ENCODE results near the gene GAS6. TPM values are rescaled to one million over a fixed set of nuclear protein-coding genes. Genes with fewer than 3 reads are reported as not detected.
"Not testable (repeated sequence)": the region's sequence is repeated elsewhere in the genome, so short reads cannot be mapped to it uniquely, and the experiment has no call there.

GAS6 gene
- under 1 TPM; 0.61 to 0.84 (median 0.71) TPM for total RNA-seq

DNA sequence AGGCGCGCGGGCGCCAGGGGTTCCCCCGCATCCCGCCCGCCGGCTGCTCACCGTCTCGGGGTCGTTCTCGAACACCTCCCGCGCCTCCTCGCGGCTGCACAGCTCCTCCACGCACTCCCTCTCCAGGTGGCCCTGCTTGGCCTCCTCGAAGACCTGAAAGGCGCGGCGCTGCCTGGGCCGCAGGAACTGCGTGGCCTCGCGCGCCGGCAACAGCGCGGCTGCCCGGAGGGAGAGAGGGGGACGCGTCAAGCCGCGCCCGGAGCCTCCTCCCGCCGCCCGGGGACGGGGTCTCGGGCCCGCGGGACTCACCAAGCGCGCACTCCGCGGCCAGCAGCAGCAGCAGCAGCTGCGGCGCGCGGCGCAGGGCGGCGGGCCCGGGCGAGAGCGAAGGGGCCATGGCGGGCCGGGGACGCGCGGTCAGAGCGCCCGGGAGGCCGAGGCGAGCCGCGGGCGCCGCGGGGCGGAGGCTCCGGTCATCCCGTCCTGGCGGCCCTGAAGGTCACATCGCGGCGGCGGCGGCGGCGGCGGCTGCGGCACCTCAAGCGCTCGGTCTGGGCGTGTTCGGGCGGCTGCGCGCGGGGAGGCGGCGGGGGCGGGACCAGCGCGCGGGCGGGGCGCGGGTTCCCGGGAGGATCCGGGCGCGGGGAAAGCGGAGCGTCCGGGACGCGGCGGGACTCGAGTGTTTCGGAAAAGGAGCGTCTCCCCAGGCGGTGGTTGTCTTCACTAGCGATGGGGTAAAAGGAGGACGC is at the start of gene GAS6:
Gene GAS6, minus strand, starts transcription at position 553 of the 749 bp plus-strand sequence. Its CDS starts 156 bp downstream, at position 397.
- Mint-ChIP-seq H3K4me3 (peak within 1 kb of the TSS; percentile 73), H3K27me3 (ENCODE audit: low read depth) (peaks cover 44% of the 10 kb centered on the region), H3K9me3 (peaks cover 4% of the 10 kb centered on the region), H3K4me1 (ENCODE audit: low read depth) (peaks cover 10% of the 10 kb centered on the region), H3K36me3 (ENCODE audit: insufficient read depth) (no peaks in the 10 kb centered on the region)
- DNase-seq (peak; percentile 20), ATAC-seq (peak; percentile 66 to 70)

DNA sequence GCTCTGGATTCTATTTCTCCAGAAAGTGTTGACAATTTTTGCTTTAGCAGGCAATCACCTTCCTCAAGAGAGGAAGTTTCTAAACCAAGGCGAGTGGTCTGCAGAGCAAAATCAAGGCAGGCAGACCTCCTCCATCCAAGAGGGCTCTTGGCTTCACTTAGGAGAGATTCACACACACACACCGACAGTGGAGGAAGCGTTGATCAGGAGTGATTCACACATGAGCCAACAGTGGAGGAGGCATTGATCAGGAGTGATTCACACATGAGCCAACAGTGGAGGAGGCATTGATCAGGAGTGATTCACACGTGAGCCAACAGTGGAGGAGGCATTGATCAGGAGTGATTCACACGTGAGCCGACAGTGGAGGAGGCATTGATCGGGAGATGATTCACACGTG is 49.5 kb upstream of the GAS6 start:
- H3K4me1 Mint-ChIP-seq (ENCODE audit: low read depth): peaks cover 10% of the 10 kb centered on the region
- H3K4me3 Mint-ChIP-seq; H3K36me3 Mint-ChIP-seq (ENCODE audit: insufficient read depth); ATAC-seq; DNase-seq; H3K9me3 Mint-ChIP-seq: not testable (repeated sequence)
- H3K27me3 Mint-ChIP-seq (ENCODE audit: low read depth): peaks cover 67% of the 10 kb centered on the region

DNA sequence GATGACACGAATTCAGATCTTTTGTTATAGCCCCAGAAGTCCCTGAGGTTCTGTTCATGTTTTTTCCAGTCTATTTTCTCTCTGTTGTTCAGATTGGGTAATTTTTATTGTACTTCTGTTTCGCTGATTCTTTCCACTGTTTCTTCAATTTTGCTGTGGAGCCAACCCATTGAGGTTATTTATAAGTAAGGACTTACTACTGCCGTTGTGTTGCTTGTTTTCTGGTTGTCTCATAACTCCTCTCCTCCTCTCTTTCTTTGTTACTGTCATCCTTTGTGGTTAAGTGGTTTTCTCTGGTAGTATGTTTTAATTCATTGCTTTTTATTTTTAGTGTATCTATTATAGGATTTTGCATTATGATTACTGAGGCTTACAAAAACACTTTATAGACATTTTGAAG is 48.7 kb upstream of the GAS6 start:
- ATAC-seq (no peak), DNase-seq (no peak)
- Mint-ChIP-seq H3K27me3 (ENCODE audit: low read depth) (peaks cover 66% of the 10 kb centered on the region), H3K9me3 (peaks cover 9% of the 10 kb centered on the region), H3K36me3 (ENCODE audit: insufficient read depth) (peaks cover 6% of the 10 kb centered on the region), H3K4me3 (no peak overlapping the region), H3K4me1 (ENCODE audit: low read depth) (peaks cover 15% of the 10 kb centered on the region)

DNA sequence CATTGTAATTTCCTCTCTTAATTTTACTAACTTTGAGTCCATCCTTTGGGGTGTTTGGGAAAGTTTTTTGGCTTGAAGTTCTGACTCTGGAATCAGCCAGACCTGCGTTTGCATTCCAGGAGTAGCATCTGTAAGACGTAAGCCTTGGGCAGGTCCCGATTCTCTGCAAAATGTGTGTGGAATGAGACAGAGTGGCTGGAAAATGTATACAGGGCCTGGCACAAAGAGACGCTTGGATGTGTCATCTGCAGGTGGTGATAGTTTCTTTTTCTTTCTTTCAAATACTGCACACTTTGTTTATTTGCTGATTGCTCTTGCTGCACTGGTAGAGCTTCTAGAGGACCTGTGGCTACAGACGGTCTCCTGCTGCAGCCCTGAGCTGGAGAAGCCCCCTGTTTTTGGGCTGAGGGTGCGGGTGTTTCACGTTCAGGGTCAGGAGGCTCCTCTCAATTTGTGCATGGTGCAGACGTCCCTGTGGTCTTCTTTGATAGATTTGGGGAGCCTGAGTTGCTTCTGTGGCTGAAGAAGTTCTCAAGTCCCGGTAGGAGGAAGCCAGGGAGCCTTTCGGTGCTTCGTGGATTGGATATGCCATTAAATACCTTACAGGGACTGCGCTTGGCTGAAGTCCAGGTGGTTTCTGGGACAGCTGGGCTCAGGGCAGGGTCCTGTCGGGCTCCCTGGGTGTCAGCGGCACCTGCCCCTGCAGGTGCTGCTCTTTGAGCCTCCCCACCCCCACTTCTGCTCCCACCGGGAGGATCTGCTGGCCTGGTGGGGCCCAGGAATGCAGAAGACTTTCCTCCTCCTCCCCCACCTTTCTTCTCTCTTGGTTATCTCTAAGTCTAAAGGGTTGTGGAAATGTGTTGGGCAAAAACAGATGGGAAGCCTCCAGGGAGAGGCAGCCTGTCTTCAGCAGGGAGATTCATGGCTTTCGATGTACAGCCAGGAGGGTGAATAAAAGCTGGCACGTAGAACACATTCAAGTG is 44.0 kb upstream of the GAS6 start:
- Mint-ChIP-seq H3K36me3 (ENCODE audit: insufficient read depth) (peaks cover 6% of the 10 kb centered on the region), H3K9me3 (peaks cover 9% of the 10 kb centered on the region), H3K4me1 (ENCODE audit: low read depth) (peaks cover 11% of the 10 kb centered on the region), H3K4me3 (no peak overlapping the region), H3K27me3 (ENCODE audit: low read depth) (peaks cover 38% of the 10 kb centered on the region)
- ATAC-seq (no peak), DNase-seq (no peak)

DNA sequence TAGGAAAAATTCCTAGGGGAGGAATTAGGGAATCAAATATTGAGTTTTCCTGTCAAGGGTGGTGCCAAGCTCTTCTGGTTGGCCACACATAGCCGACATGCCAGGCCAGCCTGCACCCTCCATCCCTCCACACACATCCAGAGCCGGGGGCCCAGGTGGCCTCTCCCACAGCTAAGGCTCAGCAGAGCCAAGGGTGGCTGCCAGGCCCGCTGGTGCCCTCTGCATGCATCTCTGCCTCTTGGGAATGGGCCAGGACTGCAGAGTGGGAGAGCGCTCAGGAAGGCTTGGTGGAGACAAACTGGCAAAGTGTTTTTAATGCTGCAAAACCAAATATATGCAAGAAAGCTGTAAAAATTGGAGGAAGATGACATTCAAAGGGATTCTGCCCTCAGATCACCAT is 42.7 kb upstream of the GAS6 start:
- no peak for DNase-seq
- H3K4me1 Mint-ChIP-seq (ENCODE audit: low read depth): peaks cover 7% of the 10 kb centered on the region

DNA sequence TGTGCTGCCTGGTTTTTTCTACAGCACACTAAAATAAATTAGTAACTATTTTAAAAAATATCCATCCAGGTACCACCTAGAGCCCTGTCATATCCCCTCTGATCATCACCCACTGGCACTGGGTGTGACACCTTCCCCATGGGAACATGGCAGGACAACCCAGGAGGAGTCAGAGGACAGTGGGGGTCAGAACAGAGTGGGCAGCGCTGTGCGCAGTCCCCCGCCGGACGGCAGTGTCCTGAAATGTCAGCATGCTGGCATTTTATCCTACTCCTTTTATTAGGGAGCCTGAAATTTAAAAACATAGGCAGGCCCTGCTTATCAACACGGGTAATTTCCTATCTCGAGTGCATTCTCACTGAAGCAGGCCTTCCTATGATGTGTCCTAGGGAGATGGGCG is 42.1 kb upstream of the GAS6 start:
- no peaks in the 10 kb centered on the region for H3K9me3 Mint-ChIP-seq
- ATAC-seq (no peak), DNase-seq (no peak)
- no peaks in the 10 kb centered on the region for H3K36me3 Mint-ChIP-seq (ENCODE audit: insufficient read depth)
- H3K27me3 Mint-ChIP-seq (ENCODE audit: low read depth): peaks cover 28% of the 10 kb centered on the region
- peaks cover 7% of the 10 kb centered on the region for H3K4me1 Mint-ChIP-seq (ENCODE audit: low read depth)
- no peak overlapping the region for H3K4me3 Mint-ChIP-seq

More for the DNA sequence above, 42.7 kb upstream of the GAS6 start:
- no peaks in the 10 kb centered on the region for H3K36me3 Mint-ChIP-seq (ENCODE audit: insufficient read depth)
- H3K9me3 Mint-ChIP-seq: no peaks in the 10 kb centered on the region
- no peak for ATAC-seq
- peaks cover 33% of the 10 kb centered on the region for H3K27me3 Mint-ChIP-seq (ENCODE audit: low read depth)
- no peak overlapping the region for H3K4me3 Mint-ChIP-seq

DNA sequence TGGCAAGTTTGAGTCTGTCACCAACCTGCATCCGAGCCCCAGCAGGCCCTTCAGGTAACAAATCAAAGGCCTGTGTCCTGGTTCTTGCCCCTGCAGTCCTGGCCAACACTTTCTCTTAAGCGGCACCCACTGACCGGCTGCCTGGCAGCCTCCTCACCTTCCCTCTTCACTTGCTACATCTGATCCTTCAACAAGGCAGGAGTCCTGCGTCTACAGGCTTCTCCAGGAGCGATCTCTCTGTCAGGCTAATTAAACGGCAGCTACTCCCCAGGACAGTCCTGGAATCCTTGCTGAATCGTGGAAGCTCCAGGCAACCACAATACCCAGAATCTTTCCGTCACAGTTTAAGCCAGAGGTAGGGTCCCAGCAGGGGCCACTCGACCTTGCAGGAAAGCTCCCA is 41.1 kb upstream of the GAS6 start:
- Mint-ChIP-seq H3K36me3 (ENCODE audit: insufficient read depth) (no peaks in the 10 kb centered on the region), H3K4me1 (ENCODE audit: low read depth) (peaks cover 7% of the 10 kb centered on the region), H3K27me3 (ENCODE audit: low read depth) (peaks cover 26% of the 10 kb centered on the region), H3K9me3 (no peaks in the 10 kb centered on the region), H3K4me3 (no peak overlapping the region)
- no peak for DNase-seq
- no peak for ATAC-seq

DNA sequence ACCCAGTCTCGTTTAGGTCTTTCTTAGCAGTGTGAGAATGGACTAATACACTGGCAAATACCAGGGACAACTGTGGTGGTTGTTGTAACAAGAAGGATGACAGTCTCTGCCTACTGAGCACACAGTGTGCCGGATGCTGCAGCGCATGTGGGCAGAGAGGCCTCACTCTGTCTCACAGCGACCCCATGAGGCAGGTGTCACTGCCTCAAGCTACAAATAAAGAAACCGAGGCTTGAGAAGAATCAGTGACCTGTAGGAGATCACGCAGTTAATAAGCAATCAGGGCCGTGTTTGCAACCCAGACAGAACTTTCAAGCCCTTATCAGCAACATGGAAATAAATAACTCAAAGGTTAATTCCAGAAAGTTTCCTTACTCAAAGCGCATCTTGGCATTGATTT is 40.5 kb upstream of the GAS6 start:
- Mint-ChIP-seq H3K27me3 (ENCODE audit: low read depth) (peaks cover 20% of the 10 kb centered on the region), H3K36me3 (ENCODE audit: insufficient read depth) (no peaks in the 10 kb centered on the region), H3K9me3 (no peaks in the 10 kb centered on the region), H3K4me3 (no peak overlapping the region), H3K4me1 (ENCODE audit: low read depth) (peaks cover 7% of the 10 kb centered on the region)
- no peak for ATAC-seq
- no peak for DNase-seq

DNA sequence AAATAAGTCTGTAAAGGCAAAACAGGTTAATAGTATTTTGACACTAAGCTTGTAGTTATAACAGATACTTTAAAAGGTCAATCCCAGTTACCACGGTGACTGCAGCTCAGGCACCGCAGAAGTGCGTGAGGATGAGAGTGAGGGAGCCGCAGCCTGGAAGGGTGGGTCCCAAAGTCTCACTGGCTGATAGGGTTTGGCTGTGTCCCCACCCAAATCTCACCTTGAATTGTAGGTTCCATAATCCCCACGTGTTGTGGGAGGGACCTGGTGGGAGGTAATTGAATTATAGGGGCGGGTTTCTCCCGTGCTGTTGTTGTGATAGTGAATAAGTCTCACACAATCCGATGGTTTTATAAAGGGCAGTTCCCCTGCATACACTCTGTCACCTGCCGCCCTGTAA is 40.0 kb upstream of the GAS6 start:
- peaks cover 15% of the 10 kb centered on the region for H3K27me3 Mint-ChIP-seq (ENCODE audit: low read depth)
- ATAC-seq: no peak
- peaks cover 7% of the 10 kb centered on the region for H3K4me1 Mint-ChIP-seq (ENCODE audit: low read depth)
- no peak overlapping the region for H3K4me3 Mint-ChIP-seq
- DNase-seq: no peak
- H3K36me3 Mint-ChIP-seq (ENCODE audit: insufficient read depth): no peaks in the 10 kb centered on the region
- no peaks in the 10 kb centered on the region for H3K9me3 Mint-ChIP-seq

DNA sequence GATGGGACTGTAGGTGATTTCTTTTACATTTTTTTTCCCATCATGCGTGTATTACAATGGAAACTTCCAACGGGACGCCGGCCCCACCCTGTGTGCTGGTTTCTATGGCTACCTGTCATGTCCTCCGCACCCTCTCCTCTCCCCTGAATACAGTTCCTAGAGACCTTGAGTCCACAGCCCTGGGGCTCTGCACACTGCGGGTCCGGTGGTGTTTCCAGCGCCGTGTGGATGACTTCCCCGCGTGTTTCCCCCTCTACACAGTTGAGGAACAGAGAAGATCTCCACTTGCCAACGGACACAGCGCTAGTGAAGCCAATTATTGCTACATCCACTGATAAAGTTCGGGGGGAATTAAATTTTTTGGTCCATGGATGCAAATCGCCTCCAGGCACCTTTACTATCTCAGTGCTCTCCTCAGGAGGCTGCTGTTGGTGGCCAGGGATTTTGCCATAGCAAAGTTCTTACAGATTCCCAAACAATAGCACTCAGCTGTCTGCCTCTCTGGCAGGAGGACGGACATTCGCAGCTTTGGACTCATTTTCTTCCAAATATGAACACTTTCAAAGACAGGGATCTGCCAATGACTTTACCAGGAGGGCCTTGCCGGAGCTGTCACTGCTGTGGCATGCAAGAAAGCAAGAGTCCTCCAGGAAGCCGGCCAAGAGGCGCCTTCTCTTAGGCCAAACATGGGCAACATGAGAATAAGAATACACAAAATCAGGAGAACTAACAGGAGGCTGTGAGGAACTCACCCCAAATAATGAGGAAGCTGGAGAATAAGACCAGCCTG is 39.3 kb upstream of the GAS6 start:
- peaks cover 15% of the 10 kb centered on the region for H3K27me3 Mint-ChIP-seq (ENCODE audit: low read depth)
- no peak overlapping the region for H3K4me3 Mint-ChIP-seq
- ATAC-seq (no peak), DNase-seq (no peak)
- H3K36me3 Mint-ChIP-seq (ENCODE audit: insufficient read depth): no peaks in the 10 kb centered on the region
- H3K4me1 Mint-ChIP-seq (ENCODE audit: low read depth): peaks cover 2% of the 10 kb centered on the region
- H3K9me3 Mint-ChIP-seq: no peaks in the 10 kb centered on the region

DNA sequence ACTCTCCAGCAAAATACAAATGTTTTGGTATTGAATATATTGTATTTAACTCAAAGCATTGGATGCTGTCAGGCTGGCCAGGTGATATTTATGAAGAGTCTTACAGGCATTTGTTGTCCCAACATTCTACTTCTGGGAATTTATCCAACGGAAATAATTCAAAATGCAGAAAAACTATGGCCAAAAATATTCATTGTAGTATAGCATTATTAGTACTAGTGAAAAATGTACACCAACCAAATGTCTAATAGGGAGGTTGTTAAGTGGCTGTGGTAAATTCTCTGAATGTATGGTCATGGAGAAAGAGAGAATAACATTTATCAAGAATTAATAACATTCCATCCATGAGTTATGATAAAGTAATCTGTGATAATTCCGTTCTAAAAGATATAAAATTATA is 38.6 kb upstream of the GAS6 start:
- no peak overlapping the region for H3K4me3 Mint-ChIP-seq
- no peaks in the 10 kb centered on the region for H3K36me3 Mint-ChIP-seq (ENCODE audit: insufficient read depth)
- no peak for DNase-seq
- no peaks in the 10 kb centered on the region for H3K9me3 Mint-ChIP-seq
- ATAC-seq: no peak
- H3K27me3 Mint-ChIP-seq (ENCODE audit: low read depth): peaks cover 12% of the 10 kb centered on the region
- H3K4me1 Mint-ChIP-seq (ENCODE audit: low read depth): no peaks in the 10 kb centered on the region

DNA sequence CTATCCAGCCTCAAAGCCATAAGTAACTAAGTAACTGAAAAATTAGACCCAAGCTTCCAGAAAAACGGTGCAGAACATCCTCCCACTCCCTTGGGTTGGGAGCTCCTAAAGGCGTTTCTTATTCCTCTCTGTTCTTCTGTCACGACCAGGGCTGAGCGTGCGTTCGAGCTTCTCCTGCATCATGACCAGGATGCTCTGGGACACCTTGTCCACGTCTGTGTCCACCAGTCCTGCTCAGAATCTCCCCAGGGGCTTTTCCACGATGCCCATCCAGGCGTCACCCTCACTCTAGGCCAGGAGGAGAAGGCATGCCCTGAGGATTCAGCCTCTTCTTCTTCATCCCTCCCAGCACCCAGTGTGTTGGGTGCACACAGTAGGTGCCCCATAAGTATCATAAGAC is 37.8 kb upstream of the GAS6 start:
- no peak for DNase-seq
- Mint-ChIP-seq H3K4me1 (ENCODE audit: low read depth) (no peaks in the 10 kb centered on the region), H3K4me3 (no peak overlapping the region), H3K36me3 (ENCODE audit: insufficient read depth) (no peaks in the 10 kb centered on the region), H3K9me3 (no peaks in the 10 kb centered on the region), H3K27me3 (ENCODE audit: low read depth) (peaks cover 16% of the 10 kb centered on the region)
- ATAC-seq: no peak

DNA sequence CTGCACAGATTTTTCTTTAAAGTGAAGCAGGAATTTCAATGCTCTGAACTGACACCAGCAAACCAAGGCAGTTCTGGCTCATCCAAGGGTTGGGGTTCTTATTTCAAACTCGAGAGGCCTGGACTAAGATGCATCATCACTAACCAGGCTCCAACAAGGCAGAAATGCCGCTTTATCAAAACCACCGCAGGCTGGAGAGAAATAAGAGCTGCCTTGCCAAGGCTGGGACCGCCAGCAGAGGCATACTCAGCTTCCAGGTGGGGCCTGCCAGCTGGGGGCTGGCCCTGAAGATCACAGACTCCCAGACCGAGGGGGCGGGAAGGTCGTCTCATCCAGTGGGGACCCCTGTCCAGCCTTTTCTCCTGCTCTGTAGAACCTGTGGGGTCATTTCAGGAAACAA is 37.4 kb upstream of the GAS6 start:
- ATAC-seq: no peak
- Mint-ChIP-seq H3K27me3 (ENCODE audit: low read depth) (peaks cover 19% of the 10 kb centered on the region), H3K4me3 (no peak overlapping the region), H3K36me3 (ENCODE audit: insufficient read depth) (no peaks in the 10 kb centered on the region), H3K4me1 (ENCODE audit: low read depth) (no peaks in the 10 kb centered on the region), H3K9me3 (no peaks in the 10 kb centered on the region)
- no peak for DNase-seq

DNA sequence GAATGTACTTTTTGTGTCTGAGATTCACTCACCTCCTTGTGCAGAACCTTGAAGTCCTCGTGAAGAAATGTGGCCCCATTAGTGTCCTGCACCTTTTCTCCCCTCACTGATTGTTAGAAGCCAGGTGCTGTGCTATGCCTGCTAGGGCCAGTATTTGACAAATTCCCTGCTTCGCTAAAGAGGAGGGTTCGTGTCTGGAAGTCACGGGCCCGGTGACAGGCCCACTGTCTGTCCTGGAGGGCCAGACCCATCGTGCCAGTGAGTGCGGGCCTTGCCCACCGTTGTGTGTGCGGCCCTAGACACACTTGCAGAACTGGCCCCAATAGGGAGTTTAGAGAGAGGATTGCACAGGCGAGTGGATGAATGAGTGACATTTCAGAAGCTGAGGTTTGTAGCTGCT is 36.8 kb upstream of the GAS6 start:
- Mint-ChIP-seq H3K9me3 (no peaks in the 10 kb centered on the region), H3K27me3 (ENCODE audit: low read depth) (peaks cover 19% of the 10 kb centered on the region), H3K36me3 (ENCODE audit: insufficient read depth) (no peaks in the 10 kb centered on the region), H3K4me3 (no peak overlapping the region), H3K4me1 (ENCODE audit: low read depth) (no peaks in the 10 kb centered on the region)
- DNase-seq (no peak), ATAC-seq (no peak)
